ENCODE results near the gene CACNA2D4.

Gene CACNA2D4

GRCh38 chr12:1870998-1871917 lies 47.2 kb downstream of the CACNA2D4 start:
- H3K36me3 ChIP-seq (ENCODE audit: control insufficient read depth, insufficient read depth, low read length) = no peaks in the 10 kb centered on the region
- DNase-seq = no peak
- H3K4me3 ChIP-seq (ENCODE audit: insufficient read depth, low read depth, low read length, poor library complexity, severe bottlenecking) = no peak overlapping the region
- no peaks in the 10 kb centered on the region for H3K9me3 ChIP-seq (ENCODE audit: control insufficient read depth, low read length)
- H3K27me3 ChIP-seq (replicated peaks; ENCODE audit: control insufficient read depth, insufficient read depth, low read length, poor library complexity, severe bottlenecking) = no peaks in the 10 kb centered on the region
- no peaks in the 10 kb centered on the region for H3K4me1 ChIP-seq (ENCODE audit: control insufficient read depth, insufficient read depth, low read length, poor library complexity, severe bottlenecking)
- H3K27ac ChIP-seq (ENCODE audit: insufficient read depth, low read length, poor library complexity, severe bottlenecking) = no peak overlapping the region

- H3K36me3 ChIP-seq (ENCODE audit: control insufficient read depth, insufficient read depth, low read length) = no peaks in the 10 kb centered on the region
- H3K4me3 ChIP-seq (ENCODE audit: insufficient read depth, low read depth, low read length, poor library complexity, severe bottlenecking) = no peak overlapping the region
- no peaks in the 10 kb centered on the region for H3K27me3 ChIP-seq (replicated peaks; ENCODE audit: control insufficient read depth, insufficient read depth, low read length, poor library complexity, severe bottlenecking)
- H3K4me1 ChIP-seq (ENCODE audit: control insufficient read depth, insufficient read depth, low read length, poor library complexity, severe bottlenecking) = no peaks in the 10 kb centered on the region
- no peaks in the 10 kb centered on the region for H3K9me3 ChIP-seq (ENCODE audit: control insufficient read depth, low read length)
- no peak overlapping the region for H3K27ac ChIP-seq (ENCODE audit: insufficient read depth, low read length, poor library complexity, severe bottlenecking)
- no peak for DNase-seq
Measured at GRCh38 chr12:1870086-1870485, 48.4 kb downstream of the CACNA2D4 start.

GRCh38 chr12:1869145-1869544 lies 49.3 kb downstream of the CACNA2D4 start:
- H3K27ac ChIP-seq (ENCODE audit: insufficient read depth, low read length, poor library complexity, severe bottlenecking) = no peak overlapping the region
- no peaks in the 10 kb centered on the region for H3K4me1 ChIP-seq (ENCODE audit: control insufficient read depth, insufficient read depth, low read length, poor library complexity, severe bottlenecking)
- H3K36me3 ChIP-seq (ENCODE audit: control insufficient read depth, insufficient read depth, low read length) = no peaks in the 10 kb centered on the region
- no peaks in the 10 kb centered on the region for H3K9me3 ChIP-seq (ENCODE audit: control insufficient read depth, low read length)
- H3K27me3 ChIP-seq (replicated peaks; ENCODE audit: control insufficient read depth, insufficient read depth, low read length, poor library complexity, severe bottlenecking) = no peaks in the 10 kb centered on the region
- no peak for DNase-seq
- no peak overlapping the region for H3K4me3 ChIP-seq (ENCODE audit: insufficient read depth, low read depth, low read length, poor library complexity, severe bottlenecking)

GRCh38 chr12:1865284-1865866 lies 53.1 kb downstream of the CACNA2D4 start:
- Histone ChIP-seq H3K36me3 (ENCODE audit: control insufficient read depth, insufficient read depth, low read length) (no peaks in the 10 kb centered on the region), H3K4me1 (ENCODE audit: control insufficient read depth, insufficient read depth, low read length, poor library complexity, severe bottlenecking) (no peaks in the 10 kb centered on the region), H3K9me3 (ENCODE audit: control insufficient read depth, low read length) (no peaks in the 10 kb centered on the region), H3K4me3 (ENCODE audit: insufficient read depth, low read depth, low read length, poor library complexity, severe bottlenecking) (no peak overlapping the region), H3K27ac (ENCODE audit: insufficient read depth, low read length, poor library complexity, severe bottlenecking) (no peak overlapping the region), H3K27me3 (replicated peaks; ENCODE audit: control insufficient read depth, insufficient read depth, low read length, poor library complexity, severe bottlenecking) (no peaks in the 10 kb centered on the region)
- no peak for DNase-seq

- Histone ChIP-seq H3K36me3 (ENCODE audit: control insufficient read depth, insufficient read depth, low read length) (no peaks in the 10 kb centered on the region), H3K27ac (ENCODE audit: insufficient read depth, low read length, poor library complexity, severe bottlenecking) (no peak overlapping the region), H3K4me1 (ENCODE audit: control insufficient read depth, insufficient read depth, low read length, poor library complexity, severe bottlenecking) (no peaks in the 10 kb centered on the region), H3K4me3 (ENCODE audit: insufficient read depth, low read depth, low read length, poor library complexity, severe bottlenecking) (no peak overlapping the region), H3K9me3 (ENCODE audit: control insufficient read depth, low read length) (no peaks in the 10 kb centered on the region), H3K27me3 (replicated peaks; ENCODE audit: control insufficient read depth, insufficient read depth, low read length, poor library complexity, severe bottlenecking) (no peaks in the 10 kb centered on the region)
- DNase-seq = no peak
Measured at GRCh38 chr12:1864867-1865266, 53.6 kb downstream of the CACNA2D4 start.

GRCh38 chr12:1864456-1864855 lies 54.0 kb downstream of the CACNA2D4 start:
- no peaks in the 10 kb centered on the region for H3K9me3 ChIP-seq (ENCODE audit: control insufficient read depth, low read length)
- H3K36me3 ChIP-seq (ENCODE audit: control insufficient read depth, insufficient read depth, low read length) = no peaks in the 10 kb centered on the region
- H3K27me3 ChIP-seq (replicated peaks; ENCODE audit: control insufficient read depth, insufficient read depth, low read length, poor library complexity, severe bottlenecking) = no peaks in the 10 kb centered on the region
- H3K4me3 ChIP-seq (ENCODE audit: insufficient read depth, low read depth, low read length, poor library complexity, severe bottlenecking) = no peak overlapping the region
- no peak overlapping the region for H3K27ac ChIP-seq (ENCODE audit: insufficient read depth, low read length, poor library complexity, severe bottlenecking)
- DNase-seq = no peak
- H3K4me1 ChIP-seq (ENCODE audit: control insufficient read depth, insufficient read depth, low read length, poor library complexity, severe bottlenecking) = no peaks in the 10 kb centered on the region

- no peak for DNase-seq
- no peaks in the 10 kb centered on the region for H3K9me3 ChIP-seq (ENCODE audit: control insufficient read depth, low read length)
- H3K27me3 ChIP-seq (replicated peaks; ENCODE audit: control insufficient read depth, insufficient read depth, low read length, poor library complexity, severe bottlenecking) = no peaks in the 10 kb centered on the region
- H3K36me3 ChIP-seq (ENCODE audit: control insufficient read depth, insufficient read depth, low read length) = no peaks in the 10 kb centered on the region
- no peak overlapping the region for H3K4me3 ChIP-seq (ENCODE audit: insufficient read depth, low read depth, low read length, poor library complexity, severe bottlenecking)
- H3K27ac ChIP-seq (ENCODE audit: insufficient read depth, low read length, poor library complexity, severe bottlenecking) = no peak overlapping the region
- H3K4me1 ChIP-seq (ENCODE audit: control insufficient read depth, insufficient read depth, low read length, poor library complexity, severe bottlenecking) = no peaks in the 10 kb centered on the region
Measured at GRCh38 chr12:1863823-1864222, 54.6 kb downstream of the CACNA2D4 start.

GRCh38 chr12:1862973-1863372 lies 55.5 kb downstream of the CACNA2D4 start:
- Histone ChIP-seq H3K27ac (ENCODE audit: insufficient read depth, low read length, poor library complexity, severe bottlenecking) (no peak overlapping the region), H3K27me3 (replicated peaks; ENCODE audit: control insufficient read depth, insufficient read depth, low read length, poor library complexity, severe bottlenecking) (no peaks in the 10 kb centered on the region), H3K36me3 (ENCODE audit: control insufficient read depth, insufficient read depth, low read length) (no peaks in the 10 kb centered on the region), H3K4me3 (ENCODE audit: insufficient read depth, low read depth, low read length, poor library complexity, severe bottlenecking) (no peak overlapping the region), H3K9me3 (ENCODE audit: control insufficient read depth, low read length) (no peaks in the 10 kb centered on the region), H3K4me1 (ENCODE audit: control insufficient read depth, insufficient read depth, low read length, poor library complexity, severe bottlenecking) (no peaks in the 10 kb centered on the region)
- DNase-seq = no peak

GRCh38 chr12:1859643-1860042 lies 58.8 kb downstream of the CACNA2D4 start:
- no peaks in the 10 kb centered on the region for H3K27me3 ChIP-seq (replicated peaks; ENCODE audit: control insufficient read depth, insufficient read depth, low read length, poor library complexity, severe bottlenecking)
- DNase-seq = no peak

GRCh38 chr12:1858456-1858855 lies 60.0 kb downstream of the CACNA2D4 start:
- DNase-seq = no peak
- H3K4me1 ChIP-seq (ENCODE audit: control insufficient read depth, insufficient read depth, low read length, poor library complexity, severe bottlenecking) = no peaks in the 10 kb centered on the region
- H3K36me3 ChIP-seq (ENCODE audit: control insufficient read depth, insufficient read depth, low read length) = no peaks in the 10 kb centered on the region
- no peak overlapping the region for H3K4me3 ChIP-seq (ENCODE audit: insufficient read depth, low read depth, low read length, poor library complexity, severe bottlenecking)
- no peaks in the 10 kb centered on the region for H3K27me3 ChIP-seq (replicated peaks; ENCODE audit: control insufficient read depth, insufficient read depth, low read length, poor library complexity, severe bottlenecking)
- H3K27ac ChIP-seq (ENCODE audit: insufficient read depth, low read length, poor library complexity, severe bottlenecking) = no peak overlapping the region
- H3K9me3 ChIP-seq (ENCODE audit: control insufficient read depth, low read length) = no peaks in the 10 kb centered on the region

More at GRCh38 chr12:1859643-1860042, 58.8 kb downstream of the CACNA2D4 start:
- Histone ChIP-seq H3K36me3 (ENCODE audit: control insufficient read depth, insufficient read depth, low read length) (no peaks in the 10 kb centered on the region), H3K27ac (ENCODE audit: insufficient read depth, low read length, poor library complexity, severe bottlenecking) (no peak overlapping the region), H3K4me1 (ENCODE audit: control insufficient read depth, insufficient read depth, low read length, poor library complexity, severe bottlenecking) (no peaks in the 10 kb centered on the region), H3K9me3 (ENCODE audit: control insufficient read depth, low read length) (no peaks in the 10 kb centered on the region), H3K4me3 (ENCODE audit: insufficient read depth, low read depth, low read length, poor library complexity, severe bottlenecking) (no peak overlapping the region)
